Measurements from ENCODE around the gene CSK.

The CSK gene

GRCh38 chr15:74802862-74803447, 21.1 kb downstream of the CSK start:
- DNase-seq = no peak

- no peak for DNase-seq
These were observed 23.1 kb downstream of the CSK start for GRCh38 chr15:74804935-74805334.

GRCh38 chr15:74807282-74807681, 25.4 kb downstream of the CSK start:
- no peak for DNase-seq

- DNase-seq = no peak
These were observed 26.4 kb downstream of the CSK start for GRCh38 chr15:74808078-74808839.

- no peak for DNase-seq
These were observed 27.0 kb downstream of the CSK start for GRCh38 chr15:74808840-74809229.

- no peak for DNase-seq
These were observed 27.4 kb downstream of the CSK start for GRCh38 chr15:74809242-74809641.

GRCh38 chr15:74809956-74810355, 28.1 kb downstream of the CSK start:
- DNase-seq = no peak

GRCh38 chr15:74812533-74812932, 30.7 kb downstream of the CSK start, which contains the start of gene LMAN1L:
Gene LMAN1L, plus strand, starts transcription at chr15:74812835. Its CDS starts 20 bp downstream, at chr15:74812855.
- DNase-seq = no peak

GRCh38 chr15:74815121-74815934, 33.4 kb downstream of the CSK start:
- DNase-seq = no peak

GRCh38 chr15:74815961-74816360, 34.1 kb downstream of the CSK start:
- no peak for DNase-seq

- no peak for DNase-seq
These were observed 34.9 kb downstream of the CSK start for GRCh38 chr15:74816624-74817369.

- DNase-seq = no peak
These were observed 35.5 kb downstream of the CSK start for GRCh38 chr15:74817370-74817737.

- DNase-seq = no peak
These were observed 38.2 kb downstream of the CSK start for GRCh38 chr15:74820056-74820455.

- DNase-seq = no peak
These were observed 39.4 kb downstream of the CSK start for GRCh38 chr15:74821091-74821789.

- DNase-seq = no peak
These were observed 39.9 kb downstream of the CSK start for GRCh38 chr15:74821790-74822158.

- no peak for DNase-seq
These were observed 40.4 kb downstream of the CSK start for GRCh38 chr15:74822233-74822632.

GRCh38 chr15:74823324-74823723, 41.4 kb downstream of the CSK start:
- DNase-seq = no peak

- no peak for DNase-seq
These were observed 43.1 kb downstream of the CSK start for GRCh38 chr15:74824976-74825375.

GRCh38 chr15:74825866-74826265, 44.0 kb downstream of the CSK start:
- no peak for DNase-seq

GRCh38 chr15:74826364-74826819, 44.5 kb downstream of the CSK start, which contains the start of gene CPLX3:
Gene CPLX3, plus strand, starts transcription at chr15:74826627. Its CDS starts 77 bp downstream, at chr15:74826704.
- peak; percentile 22 to 23 for DNase-seq

GRCh38 chr15:74826921-74827320, 45.0 kb downstream of the CSK start:
- no peak for DNase-seq

- no peak for DNase-seq
These were observed 45.7 kb downstream of the CSK start for GRCh38 chr15:74827614-74828013.
